Liver (tissue), 9 donors: ENCODE data around the gene MTRR. TPM values are rescaled to one million over a fixed set of nuclear protein-coding genes. Genes with fewer than 3 reads are reported as not detected.

Experiments
- DNase-seq: peaks from one replicate; pipeline ENCODE4 v3.0.0-alpha.2; 2017; ENCODE audit warnings: low spot score
- H3K27ac ChIP-seq, 2 donors: one replicate each; pipeline ENCODE4 v1.7.0; 2013; ENCODE audit warnings: inconsistent platforms in 2 of 2, low read length in 2 of 2, control low read depth in 1 of 2, low read depth in 1 of 2, mild to moderate bottlenecking in 1 of 2
- H3K27me3 ChIP-seq, 4 donors: one replicate each; pipeline versions ENCODE4 v1.6.1 to v1.7.0; 2013; ENCODE audit warnings: low read length in 3 of 4, inconsistent platforms in 1 of 4, mild to moderate bottlenecking in 1 of 4, moderate library complexity in 1 of 4; ENCODE audit not compliant: control insufficient read depth in 4 of 4, insufficient read depth in 4 of 4
- H3K36me3 ChIP-seq, 4 donors: one replicate each; pipeline versions ENCODE4 v1.6.1 to v1.7.0; 2013; ENCODE audit warnings: low read length in 3 of 4, mild to moderate bottlenecking in 3 of 4, low read depth in 1 of 4, moderate library complexity in 1 of 4; ENCODE audit not compliant: control insufficient read depth in 4 of 4, insufficient read depth in 3 of 4
- H3K4me1 ChIP-seq, 4 donors: one replicate each; pipeline versions ENCODE4 v1.6.1 to v1.7.0; 2013; ENCODE audit warnings: low read length in 3 of 4, mild to moderate bottlenecking in 3 of 4, moderate library complexity in 1 of 4; ENCODE audit not compliant: control insufficient read depth in 4 of 4, insufficient read depth in 4 of 4
- H3K4me3 ChIP-seq, 3 donors: one replicate each; pipeline versions ENCODE4 v1.6.1 to v1.7.0; 2013; ENCODE audit warnings: low read length in 3 of 3, control low read depth in 1 of 3, low read depth in 1 of 3, mild to moderate bottlenecking in 1 of 3
- H3K9ac ChIP-seq, 2 donors: one replicate each; pipeline ENCODE4 v1.7.0; 2013; ENCODE audit warnings: low read length in 2 of 2, mild to moderate bottlenecking in 2 of 2, moderate library complexity in 2 of 2, control low read depth in 1 of 2, low read depth in 1 of 2
- H3K9me3 ChIP-seq, 4 donors: one replicate each; pipeline versions ENCODE4 v1.6.1 to v1.7.0; 2013; ENCODE audit warnings: low read length in 3 of 4; ENCODE audit not compliant: control insufficient read depth in 4 of 4
- EGR1 ChIP-seq, 2 donors: IDR thresholded peaks; 2 replicates each; pipeline ENCODE4 v1.6.1; 2016 to 2018; ENCODE audit warnings: antibody characterized with exemption in 2 of 2, low read depth in 2 of 2
- FOXA1 ChIP-seq: IDR thresholded peaks from 2 replicates; pipeline ENCODE4 v1.6.1; 2016; ENCODE audit warnings: antibody characterized with exemption
- GABPA ChIP-seq, 2 donors: IDR thresholded peaks in 1 of 2; conservative IDR thresholded peaks in 1 of 2; 2 replicates each; pipeline ENCODE4 v1.6.1; 2016; ENCODE audit warnings: antibody characterized with exemption in 2 of 2, mild to moderate bottlenecking in 1 of 2, moderate library complexity in 1 of 2
- HNF4A ChIP-seq, 2 donors: conservative IDR thresholded peaks; 2 replicates each; pipeline ENCODE4 v1.6.1; 2016; ENCODE audit warnings: antibody characterized with exemption in 2 of 2, mild to moderate bottlenecking in 2 of 2
- HNF4G ChIP-seq: IDR thresholded peaks from 2 replicates; pipeline ENCODE4 v1.6.1; 2016; ENCODE audit warnings: antibody characterized with exemption
- JUND ChIP-seq, 2 donors: IDR thresholded peaks; 2 replicates each; pipeline ENCODE4 v1.6.1; 2016; ENCODE audit warnings: antibody characterized with exemption in 2 of 2
- RAD21 ChIP-seq, 2 donors: IDR thresholded peaks; 2 replicates each; pipeline ENCODE4 v1.6.1; 2016; ENCODE audit warnings: antibody characterized with exemption in 2 of 2, mild to moderate bottlenecking in 2 of 2
- RXRA ChIP-seq, 2 donors: IDR thresholded peaks; 2 replicates each; pipeline ENCODE4 v1.6.1; 2017 to 2018; ENCODE audit warnings: antibody characterized with exemption in 2 of 2, mild to moderate bottlenecking in 1 of 2
- SP1 ChIP-seq: IDR thresholded peaks from 2 replicates; pipeline ENCODE4 v1.6.1; 2018; ENCODE audit warnings: antibody characterized with exemption, mild to moderate bottlenecking
- TAF1 ChIP-seq: conservative IDR thresholded peaks from 2 replicates; pipeline ENCODE4 v1.6.1; 2016; ENCODE audit warnings: antibody characterized with exemption, mild to moderate bottlenecking
- YY1 ChIP-seq: IDR thresholded peaks from 2 replicates; pipeline ENCODE4 v1.6.1; 2016; ENCODE audit warnings: antibody characterized with exemption, mild to moderate bottlenecking
- WGBS: extraction: QIAGEN DNeasy Blood & Tissue Kit; methylation state at CpG from one replicate; pipeline ENCODE4 v1.1.7; 2013; 5-methylcytosine and 5-hydroxymethylcytosine counted together
- polyA plus RNA-seq, 2 donors: library from polyadenylated mRNA; stranded (reverse) in 1 of 2; unstranded in 1 of 2; fragments of 200-250 nt in 1 of 2; fragments of >200 nt in 1 of 2; fragmentation: Nextera tagmentation in 1 of 2; extraction: Ambion mirVana in 1 of 2; gene quantifications; one replicate each; pipeline versions ENCODE4 v1.2.1 to v1.2.3, GENCODE V29; 2013 to 2015
- total RNA-seq, 2 donors: library from RNA; depleted of rRNA; stranded (reverse); fragments of >200 nt; gene quantifications; one replicate each; pipeline ENCODE4 v1.2.3, GENCODE V29; 2014
- TF ChIP-seq, protein P1 (sequence below): fragments of 150-350 bp; IDR thresholded peaks from 2 replicates; pipeline ENCODE4 v1.5.1; 2017; ENCODE audit warnings: improper control_type of control experiment, low read depth, low read length; ENCODE audit not compliant: missing input control
- TF ChIP-seq, protein P2 (sequence below): IDR thresholded peaks from 2 replicates; pipeline ENCODE4 v1.6.1; 2016; ENCODE audit warnings: antibody characterized with exemption, mild to moderate bottlenecking
- TF ChIP-seq, protein P3 (sequence below): IDR thresholded peaks from 2 replicates; pipeline ENCODE4 v1.6.1; 2016; ENCODE audit warnings: antibody characterized with exemption
- TF ChIP-seq, protein P4 (sequence below): IDR thresholded peaks from 2 replicates; pipeline ENCODE4 v1.6.1; 2016; ENCODE audit warnings: antibody characterized with exemption
- TF ChIP-seq, protein P5 (sequence below): IDR thresholded peaks from 2 replicates; pipeline ENCODE4 v1.6.1; 2016; ENCODE audit warnings: antibody characterized with exemption
- donor health status: healthy.
- donor health status: healthy.
- donor health status: healthy.
- donor health status: healthy.
- donor health status: healthy.

Gene MTRR
- total and polyA plus RNA-seq, 4 donors: 16.2 to 49.7 (median 18.0) TPM

DNA sequence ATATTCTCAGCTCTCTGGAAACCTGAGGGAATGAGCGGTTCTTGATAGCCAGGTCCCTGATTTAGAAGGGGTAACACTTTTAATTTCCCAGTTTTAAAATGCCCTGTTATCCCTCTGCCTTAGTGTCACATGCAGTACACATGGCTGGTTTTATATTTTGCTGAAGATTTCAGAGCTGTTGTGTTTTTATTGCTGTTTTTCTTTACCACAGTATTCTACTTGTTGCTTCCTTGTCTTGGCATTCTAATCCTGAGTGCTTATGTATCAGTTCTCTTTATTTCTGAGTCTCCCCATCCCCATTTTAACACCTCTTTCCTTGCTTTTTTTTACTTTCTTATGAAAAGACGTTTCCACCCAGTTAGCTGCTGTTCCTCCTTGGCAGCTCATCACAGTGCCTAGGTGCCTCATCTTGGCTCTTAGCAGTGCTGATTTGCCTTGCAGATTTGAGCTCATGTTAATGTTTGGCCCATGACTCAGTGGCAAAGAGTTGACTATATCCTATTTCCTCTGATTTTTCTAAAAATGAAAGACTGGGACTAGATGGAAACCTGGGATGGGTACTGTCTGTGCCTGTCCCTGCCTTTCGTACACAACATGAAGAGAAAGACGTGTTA, 3.7 kb downstream of the MTRR start:
- no peak overlapping the region for H3K4me3 ChIP-seq
- no peak overlapping the region for H3K27ac ChIP-seq
- no peaks in the 10 kb centered on the region for H3K27me3 ChIP-seq
- H3K4me1 ChIP-seq: peaks cover 1 to 40% (median 24%) of the 10 kb centered on the region in 4 donors
- H3K36me3 ChIP-seq: peaks cover 3 to 20% (median 14%) of the 10 kb centered on the region in 4 donors
- WGBS: 84% methylated on average over 4 of the region's 4 CpGs
- no peak overlapping the region for H3K9ac ChIP-seq
- no peak for DNase-seq
- H3K9me3 ChIP-seq: no peaks in the 10 kb centered on the region
- no peak for TF ChIP-seq HNF4A (conservative IDR thresholded peaks at IDR 0.05)
- TF ChIP-seq, protein P1, sequence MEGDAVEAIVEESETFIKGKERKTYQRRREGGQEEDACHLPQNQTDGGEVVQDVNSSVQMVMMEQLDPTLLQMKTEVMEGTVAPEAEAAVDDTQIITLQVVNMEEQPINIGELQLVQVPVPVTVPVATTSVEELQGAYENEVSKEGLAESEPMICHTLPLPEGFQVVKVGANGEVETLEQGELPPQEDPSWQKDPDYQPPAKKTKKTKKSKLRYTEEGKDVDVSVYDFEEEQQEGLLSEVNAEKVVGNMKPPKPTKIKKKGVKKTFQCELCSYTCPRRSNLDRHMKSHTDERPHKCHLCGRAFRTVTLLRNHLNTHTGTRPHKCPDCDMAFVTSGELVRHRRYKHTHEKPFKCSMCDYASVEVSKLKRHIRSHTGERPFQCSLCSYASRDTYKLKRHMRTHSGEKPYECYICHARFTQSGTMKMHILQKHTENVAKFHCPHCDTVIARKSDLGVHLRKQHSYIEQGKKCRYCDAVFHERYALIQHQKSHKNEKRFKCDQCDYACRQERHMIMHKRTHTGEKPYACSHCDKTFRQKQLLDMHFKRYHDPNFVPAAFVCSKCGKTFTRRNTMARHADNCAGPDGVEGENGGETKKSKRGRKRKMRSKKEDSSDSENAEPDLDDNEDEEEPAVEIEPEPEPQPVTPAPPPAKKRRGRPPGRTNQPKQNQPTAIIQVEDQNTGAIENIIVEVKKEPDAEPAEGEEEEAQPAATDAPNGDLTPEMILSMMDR: no peak
- TF ChIP-seq, protein P2, sequence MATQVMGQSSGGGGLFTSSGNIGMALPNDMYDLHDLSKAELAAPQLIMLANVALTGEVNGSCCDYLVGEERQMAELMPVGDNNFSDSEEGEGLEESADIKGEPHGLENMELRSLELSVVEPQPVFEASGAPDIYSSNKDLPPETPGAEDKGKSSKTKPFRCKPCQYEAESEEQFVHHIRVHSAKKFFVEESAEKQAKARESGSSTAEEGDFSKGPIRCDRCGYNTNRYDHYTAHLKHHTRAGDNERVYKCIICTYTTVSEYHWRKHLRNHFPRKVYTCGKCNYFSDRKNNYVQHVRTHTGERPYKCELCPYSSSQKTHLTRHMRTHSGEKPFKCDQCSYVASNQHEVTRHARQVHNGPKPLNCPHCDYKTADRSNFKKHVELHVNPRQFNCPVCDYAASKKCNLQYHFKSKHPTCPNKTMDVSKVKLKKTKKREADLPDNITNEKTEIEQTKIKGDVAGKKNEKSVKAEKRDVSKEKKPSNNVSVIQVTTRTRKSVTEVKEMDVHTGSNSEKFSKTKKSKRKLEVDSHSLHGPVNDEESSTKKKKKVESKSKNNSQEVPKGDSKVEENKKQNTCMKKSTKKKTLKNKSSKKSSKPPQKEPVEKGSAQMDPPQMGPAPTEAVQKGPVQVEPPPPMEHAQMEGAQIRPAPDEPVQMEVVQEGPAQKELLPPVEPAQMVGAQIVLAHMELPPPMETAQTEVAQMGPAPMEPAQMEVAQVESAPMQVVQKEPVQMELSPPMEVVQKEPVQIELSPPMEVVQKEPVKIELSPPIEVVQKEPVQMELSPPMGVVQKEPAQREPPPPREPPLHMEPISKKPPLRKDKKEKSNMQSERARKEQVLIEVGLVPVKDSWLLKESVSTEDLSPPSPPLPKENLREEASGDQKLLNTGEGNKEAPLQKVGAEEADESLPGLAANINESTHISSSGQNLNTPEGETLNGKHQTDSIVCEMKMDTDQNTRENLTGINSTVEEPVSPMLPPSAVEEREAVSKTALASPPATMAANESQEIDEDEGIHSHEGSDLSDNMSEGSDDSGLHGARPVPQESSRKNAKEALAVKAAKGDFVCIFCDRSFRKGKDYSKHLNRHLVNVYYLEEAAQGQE: no peak

DNA sequence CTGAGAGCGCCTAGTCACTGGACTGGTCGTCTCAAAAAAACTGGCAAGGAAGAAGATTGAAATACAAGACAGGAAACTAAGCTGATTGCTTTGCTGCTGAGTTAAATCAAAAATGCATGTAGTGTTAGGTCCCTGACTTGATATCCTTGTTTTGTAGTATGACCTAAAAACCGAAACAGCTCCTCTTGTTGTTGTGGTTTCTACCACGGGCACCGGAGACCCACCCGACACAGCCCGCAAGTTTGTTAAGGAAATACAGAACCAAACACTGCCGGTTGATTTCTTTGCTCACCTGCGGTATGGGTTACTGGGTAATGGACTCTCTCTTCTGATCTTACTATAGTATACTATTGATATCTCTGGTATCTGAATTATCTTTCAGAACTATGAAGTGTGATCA, 4.3 kb downstream of the MTRR start:
- 79% methylated on average over 9 of the region's 9 CpGs for WGBS
- H3K4me3 ChIP-seq: no peak overlapping the region
- H3K27ac ChIP-seq: no peak overlapping the region
- DNase-seq: no peak
- H3K9ac ChIP-seq: no peak overlapping the region
- peaks cover 1 to 40% (median 26%) of the 10 kb centered on the region in 4 donors for H3K4me1 ChIP-seq
- no peaks in the 10 kb centered on the region for H3K9me3 ChIP-seq
- TF ChIP-seq, protein P3, sequence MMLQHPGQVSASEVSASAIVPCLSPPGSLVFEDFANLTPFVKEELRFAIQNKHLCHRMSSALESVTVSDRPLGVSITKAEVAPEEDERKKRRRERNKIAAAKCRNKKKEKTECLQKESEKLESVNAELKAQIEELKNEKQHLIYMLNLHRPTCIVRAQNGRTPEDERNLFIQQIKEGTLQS: no peak
- TF ChIP-seq HNF4G (no peak), JUND (IDR thresholded peaks at IDR 0.05) (no peak), GABPA (IDR thresholded peaks at IDR 0.05 in 1 of 2, conservative IDR thresholded peaks at IDR 0.05 in 1 of 2) (no peak), EGR1 (IDR thresholded peaks at IDR 0.05; ENCODE audit: low read depth in 2 of 2) (no peak), SP1 (no peak), HNF4A (conservative IDR thresholded peaks at IDR 0.05) (no peak), TAF1 (no peak), RAD21 (IDR thresholded peaks at IDR 0.05) (no peak), YY1 (no peak), RXRA (IDR thresholded peaks at IDR 0.05) (no peak), FOXA1 (no peak)
- TF ChIP-seq, protein P4, sequence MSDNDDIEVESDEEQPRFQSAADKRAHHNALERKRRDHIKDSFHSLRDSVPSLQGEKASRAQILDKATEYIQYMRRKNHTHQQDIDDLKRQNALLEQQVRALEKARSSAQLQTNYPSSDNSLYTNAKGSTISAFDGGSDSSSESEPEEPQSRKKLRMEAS: no peak
- TF ChIP-seq, protein P2: no peak
- TF ChIP-seq, protein P5, sequence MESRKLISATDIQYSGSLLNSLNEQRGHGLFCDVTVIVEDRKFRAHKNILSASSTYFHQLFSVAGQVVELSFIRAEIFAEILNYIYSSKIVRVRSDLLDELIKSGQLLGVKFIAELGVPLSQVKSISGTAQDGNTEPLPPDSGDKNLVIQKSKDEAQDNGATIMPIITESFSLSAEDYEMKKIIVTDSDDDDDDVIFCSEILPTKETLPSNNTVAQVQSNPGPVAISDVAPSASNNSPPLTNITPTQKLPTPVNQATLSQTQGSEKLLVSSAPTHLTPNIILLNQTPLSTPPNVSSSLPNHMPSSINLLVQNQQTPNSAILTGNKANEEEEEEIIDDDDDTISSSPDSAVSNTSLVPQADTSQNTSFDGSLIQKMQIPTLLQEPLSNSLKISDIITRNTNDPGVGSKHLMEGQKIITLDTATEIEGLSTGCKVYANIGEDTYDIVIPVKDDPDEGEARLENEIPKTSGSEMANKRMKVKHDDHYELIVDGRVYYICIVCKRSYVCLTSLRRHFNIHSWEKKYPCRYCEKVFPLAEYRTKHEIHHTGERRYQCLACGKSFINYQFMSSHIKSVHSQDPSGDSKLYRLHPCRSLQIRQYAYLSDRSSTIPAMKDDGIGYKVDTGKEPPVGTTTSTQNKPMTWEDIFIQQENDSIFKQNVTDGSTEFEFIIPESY: no peak
- H3K27me3 ChIP-seq: no peaks in the 10 kb centered on the region
- H3K36me3 ChIP-seq: peaks cover 3 to 20% (median 14%) of the 10 kb centered on the region in 4 donors
